ENCODE measurements around the gene RSPH1.

Gene RSPH1

DNA sequence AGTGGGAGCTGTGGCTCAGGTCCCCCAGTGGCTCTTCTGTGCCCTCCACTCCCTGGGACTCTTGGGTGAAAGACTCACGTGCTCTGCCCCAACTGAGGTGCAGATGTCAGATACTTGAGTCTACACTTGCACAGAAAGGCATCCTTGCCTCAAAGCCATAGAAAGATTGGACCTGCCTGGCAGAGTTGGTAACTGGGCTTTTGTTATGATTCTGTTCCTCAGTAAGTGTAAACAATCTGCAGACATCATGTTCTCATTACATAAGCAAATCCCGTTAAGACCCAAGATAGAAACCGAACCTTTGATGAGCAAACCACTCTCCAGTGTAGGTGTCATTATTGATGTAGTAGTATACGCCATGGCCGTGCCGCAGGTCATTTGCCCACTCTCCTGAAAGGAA, 10.0 kb downstream of the RSPH1 start:
- no peak overlapping the region for H3K4me3 ChIP-seq (ENCODE audit: insufficient read length, low read depth)
- H3K4me1 ChIP-seq (ENCODE audit: insufficient read depth, insufficient read length): no peaks in the 10 kb centered on the region
- H3K27me3 ChIP-seq (ENCODE audit: insufficient read depth, insufficient read length): no peaks in the 10 kb centered on the region
- H3K9ac ChIP-seq (ENCODE audit: insufficient read length, low read depth): no peak overlapping the region
- 0 out of 2 replicates have a peak, but pooled peaks cover 8% of the 10 kb centered on the region for H3K9me3 ChIP-seq (ENCODE audit: insufficient read depth, low read length)
- H3K36me3 ChIP-seq (ENCODE audit: insufficient read depth, insufficient read length, low read length): no peaks in the 10 kb centered on the region
- TF ChIP-seq ZNF274 (IDR thresholded peaks at IDR 0.05; ENCODE audit: low read depth, low read length) (no peak), YY1 (IDR thresholded peaks at IDR 0.05; ENCODE audit: insufficient read depth, insufficient read length) (no peak), SUZ12 (IDR thresholded peaks at IDR 0.05; ENCODE audit: extremely low read depth, insufficient read depth, insufficient read length) (no peak)
- DNase-seq (ENCODE audit: low read depth, low spot score): no peak

GRCh38 chr21:42484966-42485365, 11.1 kb downstream of the RSPH1 start:
- Histone ChIP-seq H3K27me3 (ENCODE audit: insufficient read depth, insufficient read length) (no peaks in the 10 kb centered on the region), H3K36me3 (ENCODE audit: insufficient read depth, insufficient read length, low read length) (no peaks in the 10 kb centered on the region), H3K9me3 (ENCODE audit: insufficient read depth, low read length) (0 out of 2 replicates have a peak, but pooled peaks cover 8% of the 10 kb centered on the region), H3K4me1 (ENCODE audit: insufficient read depth, insufficient read length) (no peaks in the 10 kb centered on the region), H3K9ac (ENCODE audit: insufficient read length, low read depth) (no peak overlapping the region), H3K4me3 (ENCODE audit: insufficient read length, low read depth) (no peak overlapping the region)
- DNase-seq (ENCODE audit: low read depth, low spot score): no peak
- TF ChIP-seq SUZ12 (IDR thresholded peaks at IDR 0.05; ENCODE audit: extremely low read depth, insufficient read depth, insufficient read length): no peak
- TF ChIP-seq ZNF274 (IDR thresholded peaks at IDR 0.05; ENCODE audit: low read depth, low read length): no peak
- TF ChIP-seq YY1 (IDR thresholded peaks at IDR 0.05; ENCODE audit: insufficient read depth, insufficient read length): no peak

DNA sequence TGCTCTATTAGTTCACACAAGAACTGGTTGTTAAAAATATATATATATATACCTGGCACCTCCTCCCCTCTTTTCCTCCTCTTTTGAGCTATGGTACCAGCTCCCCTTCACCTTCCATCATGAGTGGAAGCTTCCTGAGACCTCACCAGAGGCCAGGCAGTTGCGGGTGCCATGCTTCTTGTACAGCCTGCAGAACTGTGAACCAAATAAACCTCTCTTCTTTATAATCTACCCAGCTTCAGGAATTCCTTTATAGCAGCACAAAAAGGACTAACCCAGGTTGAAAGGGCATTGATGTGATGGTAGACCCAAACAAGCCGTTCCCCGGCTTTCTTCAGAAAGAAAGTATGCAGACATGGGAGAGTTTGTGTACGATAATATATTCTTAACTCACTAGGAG, 14.9 kb downstream of the RSPH1 start:
- Histone ChIP-seq H3K27me3 (ENCODE audit: insufficient read depth, insufficient read length) (no peaks in the 10 kb centered on the region), H3K36me3 (ENCODE audit: insufficient read depth, insufficient read length, low read length) (no peaks in the 10 kb centered on the region), H3K9me3 (ENCODE audit: insufficient read depth, low read length) (no peaks in the 10 kb centered on the region), H3K4me1 (ENCODE audit: insufficient read depth, insufficient read length) (no peaks in the 10 kb centered on the region), H3K9ac (ENCODE audit: insufficient read length, low read depth) (no peak overlapping the region), H3K4me3 (ENCODE audit: insufficient read length, low read depth) (no peak overlapping the region)
- TF ChIP-seq ZNF274 (IDR thresholded peaks at IDR 0.05; ENCODE audit: low read depth, low read length) (no peak), SUZ12 (IDR thresholded peaks at IDR 0.05; ENCODE audit: extremely low read depth, insufficient read depth, insufficient read length) (no peak), YY1 (IDR thresholded peaks at IDR 0.05; ENCODE audit: insufficient read depth, insufficient read length) (no peak)
- DNase-seq (ENCODE audit: low read depth, low spot score): no peak

- H3K36me3 ChIP-seq (ENCODE audit: insufficient read depth, insufficient read length, low read length): no peaks in the 10 kb centered on the region
- H3K27me3 ChIP-seq (ENCODE audit: insufficient read depth, insufficient read length): no peaks in the 10 kb centered on the region
- H3K4me1 ChIP-seq (ENCODE audit: insufficient read depth, insufficient read length): no peaks in the 10 kb centered on the region
- no peak overlapping the region for H3K9ac ChIP-seq (ENCODE audit: insufficient read length, low read depth)
- no peak for TF ChIP-seq ZNF274 (IDR thresholded peaks at IDR 0.05; ENCODE audit: low read depth, low read length)
- no peak for TF ChIP-seq SUZ12 (IDR thresholded peaks at IDR 0.05; ENCODE audit: extremely low read depth, insufficient read depth, insufficient read length)
- no peak for TF ChIP-seq YY1 (IDR thresholded peaks at IDR 0.05; ENCODE audit: insufficient read depth, insufficient read length)
- no peak overlapping the region for H3K4me3 ChIP-seq (ENCODE audit: insufficient read length, low read depth)
- DNase-seq (ENCODE audit: low read depth, low spot score): no peak
- H3K9me3 ChIP-seq (ENCODE audit: insufficient read depth, low read length): no peaks in the 10 kb centered on the region
Measured at GRCh38 chr21:42480736-42481135, 15.3 kb downstream of the RSPH1 start.

- peaks cover under 1% of the 10 kb centered on the region for H3K27me3 ChIP-seq (ENCODE audit: insufficient read depth, insufficient read length)
- no peaks in the 10 kb centered on the region for H3K9me3 ChIP-seq (ENCODE audit: insufficient read depth, low read length)
- TF ChIP-seq ZNF274 (IDR thresholded peaks at IDR 0.05; ENCODE audit: low read depth, low read length) (no peak), YY1 (IDR thresholded peaks at IDR 0.05; ENCODE audit: insufficient read depth, insufficient read length) (no peak), SUZ12 (IDR thresholded peaks at IDR 0.05; ENCODE audit: extremely low read depth, insufficient read depth, insufficient read length) (no peak)
- peaks cover under 1% of the 10 kb centered on the region for H3K4me1 ChIP-seq (ENCODE audit: insufficient read depth, insufficient read length)
- no peaks in the 10 kb centered on the region for H3K36me3 ChIP-seq (ENCODE audit: insufficient read depth, insufficient read length, low read length)
- DNase-seq (ENCODE audit: low read depth, low spot score): no peak
- no peak overlapping the region for H3K9ac ChIP-seq (ENCODE audit: insufficient read length, low read depth)
- no peak overlapping the region for H3K4me3 ChIP-seq (ENCODE audit: insufficient read length, low read depth)
Measured at GRCh38 chr21:42479582-42479981, 16.4 kb downstream of the RSPH1 start.

DNA sequence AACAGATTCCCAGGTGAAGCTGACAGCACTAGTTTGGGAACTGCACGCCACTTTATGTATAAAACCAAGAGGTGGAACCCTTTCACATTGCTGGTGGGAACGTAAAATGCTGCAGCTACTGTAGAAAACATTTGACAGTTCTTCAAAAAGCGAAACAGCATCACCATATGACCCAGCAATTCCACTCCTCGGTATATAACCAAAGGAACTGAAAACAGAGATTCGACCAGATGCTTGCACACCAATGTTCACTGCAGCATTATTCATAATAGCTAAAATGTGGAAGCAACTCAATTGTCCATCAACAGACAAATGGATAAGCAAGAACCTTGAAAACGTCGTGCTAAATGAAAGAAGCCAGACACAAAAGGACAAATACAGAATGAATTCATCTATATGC, 17.5 kb downstream of the RSPH1 start:
- TF ChIP-seq ZNF274 (IDR thresholded peaks at IDR 0.05; ENCODE audit: low read depth, low read length) (no peak), SUZ12 (IDR thresholded peaks at IDR 0.05; ENCODE audit: extremely low read depth, insufficient read depth, insufficient read length) (no peak), YY1 (IDR thresholded peaks at IDR 0.05; ENCODE audit: insufficient read depth, insufficient read length) (no peak)
- H3K9ac ChIP-seq (ENCODE audit: insufficient read length, low read depth): no peak overlapping the region
- no peaks in the 10 kb centered on the region for H3K9me3 ChIP-seq (ENCODE audit: insufficient read depth, low read length)
- H3K4me1 ChIP-seq (ENCODE audit: insufficient read depth, insufficient read length): peaks cover 8% of the 10 kb centered on the region
- DNase-seq (ENCODE audit: low read depth, low spot score): no peak
- peaks cover 2% of the 10 kb centered on the region for H3K27me3 ChIP-seq (ENCODE audit: insufficient read depth, insufficient read length)
- no peak overlapping the region for H3K4me3 ChIP-seq (ENCODE audit: insufficient read length, low read depth)
- H3K36me3 ChIP-seq (ENCODE audit: insufficient read depth, insufficient read length, low read length): no peaks in the 10 kb centered on the region

- peaks cover 8% of the 10 kb centered on the region for H3K4me1 ChIP-seq (ENCODE audit: insufficient read depth, insufficient read length)
Measured at GRCh38 chr21:42476388-42477331, 19.4 kb downstream of the RSPH1 start.

More at GRCh38 chr21:42476388-42477331, 19.4 kb downstream of the RSPH1 start:
- no peak for DNase-seq (ENCODE audit: low read depth, low spot score)
- H3K27me3 ChIP-seq (ENCODE audit: insufficient read depth, insufficient read length): peaks cover 2% of the 10 kb centered on the region
- TF ChIP-seq SUZ12 (IDR thresholded peaks at IDR 0.05; ENCODE audit: extremely low read depth, insufficient read depth, insufficient read length) (no peak), ZNF274 (IDR thresholded peaks at IDR 0.05; ENCODE audit: low read depth, low read length) (no peak), YY1 (IDR thresholded peaks at IDR 0.05; ENCODE audit: insufficient read depth, insufficient read length) (no peak)
- no peak overlapping the region for H3K4me3 ChIP-seq (ENCODE audit: insufficient read length, low read depth)
- H3K9ac ChIP-seq (ENCODE audit: insufficient read length, low read depth): no peak overlapping the region
- no peaks in the 10 kb centered on the region for H3K9me3 ChIP-seq (ENCODE audit: insufficient read depth, low read length)
- H3K36me3 ChIP-seq (ENCODE audit: insufficient read depth, insufficient read length, low read length): no peaks in the 10 kb centered on the region

Data from NT2/D1 (cell line).